ENCODE data around the gene G2E3. TPM values are rescaled to one million over a fixed set of nuclear protein-coding genes. Genes with fewer than 3 reads are reported as not detected.
A peak's percentile ranks its signal among the peaks of the same experiment; 100 is the strongest.
"Not testable (repeated sequence)": the region's sequence is repeated elsewhere in the genome, so short reads cannot be mapped to it uniquely, and the experiment has no call there.

Gene G2E3
- polyA plus RNA-seq, 1 donor from 2014 or later: 20.4 TPM

DNA sequence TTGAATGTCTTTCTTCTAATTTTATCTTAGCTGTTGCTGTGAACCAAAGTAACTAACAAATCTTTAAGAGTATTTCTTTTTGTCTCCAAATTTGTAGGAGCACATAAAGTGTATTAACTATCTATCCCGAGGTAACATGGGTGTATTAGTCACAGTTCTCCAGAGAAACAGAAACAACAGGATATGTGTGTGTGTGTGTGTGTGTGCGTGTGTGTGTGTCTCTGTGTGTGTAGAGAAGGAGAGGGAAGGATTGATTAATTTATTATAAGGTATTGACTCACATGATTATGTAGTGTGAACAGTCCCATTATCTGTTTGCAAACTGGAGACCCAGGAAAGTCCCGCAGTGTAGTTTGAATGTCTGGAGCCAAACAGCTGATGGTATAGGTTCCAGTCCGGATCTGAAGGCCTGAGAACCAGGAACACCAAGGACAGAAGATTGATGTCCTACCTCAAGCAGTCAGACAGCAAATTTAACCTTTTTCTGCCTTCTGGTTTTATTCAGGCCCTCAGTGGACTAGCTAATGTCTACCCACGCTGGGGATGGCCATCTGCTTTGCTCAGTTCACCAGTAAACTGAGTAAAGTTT, 14.4 kb downstream of the G2E3 start:
- H3K4me1 Mint-ChIP-seq: peaks cover 57 to 69% (median 69%) of the 10 kb centered on the region in 3 donors
- no peaks in the 10 kb centered on the region for H3K27me3 Mint-ChIP-seq
- no peak overlapping the region for H3K27ac Mint-ChIP-seq
- H3K36me3 Mint-ChIP-seq: no peaks in the 10 kb centered on the region
- H3K4me3 Mint-ChIP-seq: no peak overlapping the region
- H3K9me3 Mint-ChIP-seq: no peaks in the 10 kb centered on the region

DNA sequence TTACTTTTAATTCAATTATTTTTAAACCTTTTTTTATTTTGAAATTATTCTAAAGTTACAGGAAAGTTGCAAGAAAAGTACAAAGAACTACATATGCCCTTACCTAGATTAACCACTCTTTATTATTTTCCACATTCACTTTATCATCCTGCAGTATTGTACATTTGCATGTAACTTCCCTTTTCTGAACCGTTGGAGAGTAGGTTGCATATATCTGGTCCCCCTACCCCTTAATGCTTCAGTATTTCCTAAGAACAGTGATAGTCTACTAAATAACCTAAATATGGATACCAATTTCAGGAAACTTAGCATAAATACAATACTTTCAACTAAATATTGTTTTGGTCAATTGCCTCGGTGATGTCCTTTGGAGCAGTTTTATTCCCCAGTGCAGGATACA, 15.0 kb downstream of the G2E3 start:
- H3K9me3 Mint-ChIP-seq: no peaks in the 10 kb centered on the region
- no peaks in the 10 kb centered on the region for H3K36me3 Mint-ChIP-seq
- peaks cover 58 to 71% (median 70%) of the 10 kb centered on the region in 3 donors for H3K4me1 Mint-ChIP-seq
- no peak overlapping the region for H3K27ac Mint-ChIP-seq
- H3K27me3 Mint-ChIP-seq: no peaks in the 10 kb centered on the region
- no peak overlapping the region for H3K4me3 Mint-ChIP-seq

DNA sequence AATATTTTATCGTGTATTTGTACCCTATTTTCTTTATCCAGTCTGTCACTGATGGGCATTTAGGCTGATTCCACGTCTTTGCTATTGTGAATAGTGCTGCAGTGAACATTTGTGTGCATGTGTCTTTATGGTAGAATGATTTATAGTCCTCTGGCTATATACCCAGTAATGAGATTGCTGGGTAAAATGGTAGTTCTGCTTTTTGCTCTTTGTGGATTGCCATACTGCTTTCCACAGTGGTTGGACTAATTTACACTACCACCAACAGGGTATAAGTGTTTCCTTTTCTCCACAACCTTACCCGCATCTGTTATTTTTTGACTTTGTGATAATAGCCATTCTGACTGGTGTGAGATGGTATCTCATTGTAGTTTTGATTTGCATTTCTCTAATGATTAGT, 15.8 kb downstream of the G2E3 start:
- H3K9me3 Mint-ChIP-seq, H3K27ac Mint-ChIP-seq, H3K27me3 Mint-ChIP-seq, H3K36me3 Mint-ChIP-seq, H3K4me3 Mint-ChIP-seq: not testable (repeated sequence)
- H3K4me1 Mint-ChIP-seq: peaks cover 54 to 65% (median 65%) of the 10 kb centered on the region in 3 donors

DNA sequence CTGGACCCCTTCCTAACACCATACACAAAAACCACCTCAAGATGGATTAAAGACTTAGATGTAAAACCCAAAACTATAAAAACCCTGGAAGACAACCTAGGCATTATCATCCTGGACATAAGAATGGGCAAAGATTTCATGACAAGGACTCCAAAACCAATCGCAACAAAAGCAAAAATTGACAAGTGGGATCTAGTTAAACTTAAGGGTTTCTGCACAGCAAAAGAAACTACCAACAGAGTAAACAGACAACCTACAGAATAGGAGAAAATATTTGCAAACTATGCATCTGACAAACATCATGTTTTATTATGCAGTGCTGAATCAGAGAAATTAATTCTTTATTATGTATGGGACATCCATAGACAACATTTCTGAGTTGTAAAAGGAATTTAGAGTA, 17.4 kb downstream of the G2E3 start:
- H3K36me3 Mint-ChIP-seq, H3K9me3 Mint-ChIP-seq, H3K27me3 Mint-ChIP-seq, H3K27ac Mint-ChIP-seq, H3K4me3 Mint-ChIP-seq: not testable (repeated sequence)
- peaks cover 41 to 51% (median 50%) of the 10 kb centered on the region in 3 donors for H3K4me1 Mint-ChIP-seq

DNA sequence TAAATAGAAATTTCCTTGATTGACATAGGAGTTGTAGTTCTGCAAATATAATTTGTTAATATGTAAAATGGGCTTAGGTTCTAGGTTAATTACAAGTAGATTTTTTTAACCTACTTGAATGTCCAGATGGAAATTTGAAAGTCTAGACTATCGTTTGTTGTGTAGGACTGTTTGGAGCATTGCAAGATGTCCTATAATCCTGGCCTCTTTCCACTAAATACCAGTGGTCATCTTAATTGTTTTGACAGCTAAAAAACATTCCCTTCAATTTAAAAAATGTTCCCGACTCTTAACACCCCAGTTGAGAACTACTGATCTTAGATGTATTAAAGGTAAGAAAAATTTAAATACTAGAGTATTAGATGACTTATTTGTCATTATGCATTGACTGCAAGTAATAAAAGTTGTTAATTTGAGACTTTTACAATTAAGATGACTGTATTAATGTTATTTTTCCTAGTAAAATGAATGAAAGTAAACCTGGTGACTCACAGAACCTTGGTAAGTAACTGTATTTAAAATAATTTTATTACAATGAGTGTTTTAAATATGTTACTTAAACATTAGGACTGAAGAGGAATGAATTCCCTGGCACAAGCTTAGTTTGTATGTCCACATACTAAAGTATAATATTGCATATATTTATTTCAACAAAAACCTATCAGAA, 21.8 kb downstream of the G2E3 start:
- no peak overlapping the region for H3K27ac Mint-ChIP-seq
- peaks cover 0 to 9% (median 4%) of the 10 kb centered on the region in 3 donors for H3K9me3 Mint-ChIP-seq
- H3K4me3 Mint-ChIP-seq: no peak overlapping the region
- no peaks in the 10 kb centered on the region for H3K27me3 Mint-ChIP-seq
- H3K36me3 Mint-ChIP-seq: peaks cover 13% of the 10 kb centered on the region
- H3K4me1 Mint-ChIP-seq: peaks cover 22 to 35% (median 24%) of the 10 kb centered on the region in 3 donors

DNA sequence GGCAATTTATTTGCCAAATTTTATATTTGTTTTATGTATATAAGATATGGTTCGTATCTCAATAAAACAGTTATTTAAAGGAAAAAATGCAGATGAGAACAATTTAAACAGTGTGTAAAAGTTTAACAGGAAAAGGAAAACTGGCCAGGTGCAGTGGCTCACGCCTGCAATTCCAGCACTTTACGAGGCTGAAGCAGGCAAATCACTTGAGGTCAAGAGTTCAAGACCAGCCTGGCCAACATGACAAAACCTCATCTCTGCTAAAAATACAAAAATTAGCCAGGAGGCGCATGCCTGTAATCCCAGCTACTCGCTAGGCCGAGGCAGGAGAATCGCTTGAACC, 22.3 kb downstream of the G2E3 start:
- Mint-ChIP-seq H3K9me3 (peaks cover 0 to 9% (median 4%) of the 10 kb centered on the region in 3 donors), H3K27me3 (no peaks in the 10 kb centered on the region), H3K4me3 (no peak overlapping the region), H3K27ac (no peak overlapping the region), H3K36me3 (peaks cover 13% of the 10 kb centered on the region), H3K4me1 (peaks cover 18 to 30% (median 21%) of the 10 kb centered on the region in 3 donors)

DNA sequence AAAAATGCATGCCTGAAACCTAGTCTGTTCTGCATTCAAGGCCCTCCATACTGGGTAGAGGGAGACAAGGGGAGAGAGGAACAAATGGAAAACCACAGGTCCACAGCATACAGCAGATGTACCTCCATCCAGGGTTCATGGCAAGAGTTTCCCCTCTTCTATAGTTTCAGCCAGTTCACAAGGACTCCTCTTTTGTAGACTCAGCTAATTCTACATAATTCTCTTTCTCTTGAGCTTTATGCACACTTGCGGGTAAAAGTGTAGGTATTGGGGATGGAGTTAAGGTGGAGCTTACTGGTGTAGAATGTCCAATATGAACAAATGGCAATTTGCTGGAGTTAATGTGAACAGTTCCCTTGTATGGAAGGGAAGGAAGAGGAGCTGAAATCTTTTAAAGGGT, 23.4 kb downstream of the G2E3 start:
- Mint-ChIP-seq H3K9me3 (peaks cover 0 to 9% (median 4%) of the 10 kb centered on the region in 3 donors), H3K4me3 (no peak overlapping the region), H3K4me1 (peaks cover 13 to 24% (median 15%) of the 10 kb centered on the region in 3 donors), H3K27ac (no peak overlapping the region), H3K36me3 (peaks cover 13% of the 10 kb centered on the region), H3K27me3 (no peaks in the 10 kb centered on the region)

DNA sequence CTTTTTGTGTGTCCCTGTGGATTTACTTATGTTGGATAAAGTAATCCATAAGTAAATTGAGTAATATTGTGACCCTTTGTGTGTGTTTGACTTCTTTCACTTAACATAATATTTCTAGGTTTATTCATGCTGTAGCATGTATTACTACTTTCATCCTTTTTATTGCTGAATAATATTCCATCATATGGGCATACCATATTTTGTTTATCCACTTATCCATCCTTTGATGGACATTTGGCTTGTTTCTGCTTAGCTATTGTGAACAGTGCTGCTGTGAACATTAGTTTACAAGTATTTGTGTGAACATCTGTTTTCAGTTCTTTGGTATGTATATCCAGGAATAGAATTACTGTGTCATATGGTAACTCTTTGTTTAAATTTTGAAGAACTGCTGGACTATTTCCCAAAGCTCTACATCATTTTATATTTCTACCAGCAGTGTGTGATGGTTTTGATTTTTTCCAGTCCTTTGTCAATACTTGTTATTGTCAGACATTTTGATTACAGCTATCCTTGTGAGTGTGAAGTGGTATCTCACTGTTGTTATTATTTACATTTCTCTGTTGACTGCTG, 25.2 kb downstream of the G2E3 start:
- Mint-ChIP-seq H3K4me3 (no peak overlapping the region), H3K27me3 (no peaks in the 10 kb centered on the region), H3K9me3 (peaks cover 0 to 9% (median 4%) of the 10 kb centered on the region in 3 donors), H3K27ac (no peak overlapping the region), H3K36me3 (peaks cover 13% of the 10 kb centered on the region), H3K4me1 (peaks cover 5 to 14% (median 6%) of the 10 kb centered on the region in 3 donors)

DNA sequence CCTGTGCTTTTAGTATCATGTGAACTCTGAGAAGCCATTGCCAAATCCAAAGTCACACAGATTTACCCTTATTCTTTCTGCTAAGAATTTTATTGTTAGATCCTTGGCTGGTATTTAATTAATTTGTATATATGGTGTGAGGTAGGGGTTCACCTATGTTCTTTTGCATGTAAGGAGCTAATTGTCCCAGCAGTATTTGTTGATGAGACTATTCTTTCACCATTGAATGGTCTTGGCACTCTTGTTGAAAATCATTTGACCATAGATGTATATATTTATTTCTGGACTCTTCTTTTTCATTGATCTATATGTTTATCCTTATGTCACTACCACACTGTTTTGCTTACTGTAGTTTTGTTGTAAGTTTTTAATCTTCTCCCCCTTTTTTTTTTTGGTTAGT, 26.2 kb downstream of the G2E3 start:
- Mint-ChIP-seq H3K9me3 (peaks cover 0 to 9% (median 4%) of the 10 kb centered on the region in 3 donors), H3K27me3 (no peaks in the 10 kb centered on the region), H3K4me1 (peaks cover 4 to 14% (median 5%) of the 10 kb centered on the region in 3 donors), H3K27ac (no peak overlapping the region), H3K36me3 (peaks cover 15% of the 10 kb centered on the region), H3K4me3 (peak overlapping the region in 2 of 4 donors; percentile 47 to 77)

DNA sequence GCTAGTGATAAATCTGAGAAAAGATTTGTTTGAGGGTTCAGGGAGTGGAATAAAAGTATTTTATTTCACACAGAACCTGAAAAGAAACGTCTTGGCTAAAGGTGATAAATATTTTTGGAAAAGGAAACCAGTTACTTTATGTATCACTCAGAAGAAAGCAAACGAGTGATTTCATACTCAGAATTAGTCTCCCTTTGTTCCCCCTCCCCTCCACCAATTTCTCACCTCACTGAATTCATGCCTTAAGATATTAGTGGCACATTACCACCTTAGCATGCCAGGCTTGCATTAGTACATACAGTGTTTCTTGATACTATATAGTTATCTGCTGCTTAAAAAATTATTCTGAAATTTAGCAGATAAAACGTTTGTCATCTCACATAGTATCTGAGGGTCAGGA, 28.2 kb downstream of the G2E3 start:
- Mint-ChIP-seq H3K27ac (no peak overlapping the region), H3K36me3 (peaks cover 15% of the 10 kb centered on the region), H3K4me1 (peaks cover 2 to 9% (median 4%) of the 10 kb centered on the region in 3 donors), H3K4me3 (no peak overlapping the region), H3K27me3 (no peaks in the 10 kb centered on the region), H3K9me3 (peaks cover 0 to 9% (median 4%) of the 10 kb centered on the region in 3 donors)

DNA sequence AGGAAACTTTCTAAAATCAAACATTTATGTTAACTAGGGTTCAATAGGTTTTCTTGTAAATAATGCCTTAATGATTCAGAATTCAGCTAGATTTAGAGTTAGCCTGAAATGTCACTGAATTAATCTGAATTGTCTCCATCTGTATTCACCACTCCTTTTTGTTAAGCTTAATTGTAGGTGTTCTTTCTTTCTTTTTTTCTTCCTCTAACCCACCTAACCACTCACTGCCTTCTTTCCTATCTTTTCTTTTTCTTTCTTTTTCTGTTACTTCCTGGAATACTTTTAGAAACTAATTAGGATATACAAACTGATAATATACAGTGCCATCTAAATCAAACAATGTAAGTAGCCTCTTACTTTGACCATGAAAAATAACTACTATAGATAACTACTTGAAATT, 29.9 kb downstream of the G2E3 start:
- Mint-ChIP-seq H3K9me3 (peaks cover 0 to 4% (median 2%) of the 10 kb centered on the region in 3 donors), H3K27ac (peak overlapping the region in 1 of 3 donors; percentile 87), H3K4me3 (no peak overlapping the region), H3K36me3 (peaks cover 13% of the 10 kb centered on the region), H3K27me3 (no peaks in the 10 kb centered on the region), H3K4me1 (peaks cover 2 to 5% (median 2%) of the 10 kb centered on the region in 3 donors)

DNA sequence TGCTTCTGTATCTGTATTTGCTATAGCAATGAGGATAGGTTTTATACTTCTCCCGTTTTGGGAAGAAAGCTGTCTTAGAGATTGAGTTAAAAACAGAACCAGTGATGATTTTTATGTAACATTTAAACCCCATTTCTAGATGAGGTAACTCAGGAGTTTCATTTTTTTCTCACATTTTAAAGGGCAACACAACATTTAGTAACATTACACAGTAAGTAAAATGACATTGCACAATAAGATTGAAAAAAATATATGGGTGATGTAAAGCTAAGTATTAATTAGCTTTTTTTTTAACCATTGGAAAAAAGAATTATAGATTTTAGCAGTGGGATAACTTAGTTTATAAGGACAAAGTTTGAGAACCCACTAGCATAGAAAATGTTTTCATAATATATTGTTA, 38.0 kb downstream of the G2E3 start:
- H3K27me3 Mint-ChIP-seq: no peaks in the 10 kb centered on the region
- peaks cover 0 to 1% (median 0%) of the 10 kb centered on the region in 3 donors for H3K4me1 Mint-ChIP-seq
- H3K9me3 Mint-ChIP-seq: no peaks in the 10 kb centered on the region
- no peak overlapping the region for H3K4me3 Mint-ChIP-seq
- no peak overlapping the region for H3K27ac Mint-ChIP-seq
- H3K36me3 Mint-ChIP-seq: peaks cover 6% of the 10 kb centered on the region

DNA sequence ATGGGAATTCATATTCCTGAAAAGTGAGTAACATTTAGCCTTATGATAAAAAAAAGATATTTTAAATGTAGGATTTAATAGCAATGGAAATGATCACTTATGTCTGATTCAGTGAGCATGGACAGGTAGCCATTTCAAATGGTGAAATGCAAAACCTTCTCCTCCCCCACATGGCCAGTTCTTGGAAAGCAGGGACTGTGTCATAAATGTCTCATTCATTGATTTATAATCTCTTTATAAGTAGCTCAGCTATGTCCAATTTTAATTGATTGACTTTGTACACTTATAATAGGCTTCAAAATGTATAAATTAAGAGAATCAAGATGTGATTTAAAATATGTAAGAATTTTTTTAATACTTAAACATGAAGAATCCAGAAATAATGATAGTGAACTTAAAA, 38.5 kb downstream of the G2E3 start:
- peaks cover 6% of the 10 kb centered on the region for H3K36me3 Mint-ChIP-seq
- no peak overlapping the region for H3K27ac Mint-ChIP-seq
- peaks cover 0 to 1% (median 0%) of the 10 kb centered on the region in 3 donors for H3K4me1 Mint-ChIP-seq
- H3K27me3 Mint-ChIP-seq: no peaks in the 10 kb centered on the region
- H3K4me3 Mint-ChIP-seq: no peak overlapping the region
- no peaks in the 10 kb centered on the region for H3K9me3 Mint-ChIP-seq

DNA sequence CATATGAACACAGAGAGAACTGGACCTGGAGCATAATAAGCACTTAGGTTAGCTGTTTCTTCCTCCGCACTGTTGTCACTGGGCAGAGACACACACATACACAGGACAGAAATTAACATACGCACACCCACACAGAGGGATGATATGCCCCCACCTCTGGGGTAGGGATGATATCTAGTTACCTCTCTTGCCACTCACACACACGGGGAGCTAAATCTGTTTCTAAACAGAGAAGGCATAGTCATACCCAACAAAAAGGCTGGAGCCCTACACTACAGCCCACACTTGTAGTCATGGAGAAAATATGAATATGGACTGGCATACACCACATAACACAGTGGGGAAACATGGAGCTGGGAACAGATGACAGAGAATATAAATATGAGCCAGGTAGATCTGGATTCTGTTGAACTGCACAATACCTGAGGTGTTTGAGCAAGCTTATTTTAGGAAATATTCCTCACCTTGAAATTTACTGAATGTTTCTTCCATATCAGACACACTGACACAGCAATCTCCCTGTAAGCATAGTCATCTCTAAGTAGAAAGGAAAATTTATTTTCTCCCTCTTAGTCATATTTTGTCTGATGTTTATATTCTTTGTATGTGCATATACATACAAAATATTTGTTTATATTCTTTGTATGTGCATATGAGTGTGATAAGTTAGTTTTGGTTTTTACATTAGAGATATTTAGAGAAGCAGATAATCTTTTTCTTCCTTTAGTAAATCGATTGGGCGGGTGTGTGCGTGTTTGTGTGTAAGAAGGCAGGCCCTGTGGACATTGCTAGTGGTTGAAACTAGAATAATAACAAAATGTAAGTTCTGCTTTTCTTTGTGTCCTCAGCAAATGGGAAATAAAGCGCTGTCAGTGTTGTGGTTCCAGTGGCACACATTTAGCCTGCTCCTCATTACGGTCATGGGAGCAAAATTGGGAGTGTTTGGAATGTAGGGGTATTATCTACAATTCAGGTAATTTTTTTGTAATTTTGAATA, 42.3 kb downstream of the G2E3 start:
- Mint-ChIP-seq H3K4me3 (no peak overlapping the region), H3K36me3 (peaks cover 6% of the 10 kb centered on the region), H3K27me3 (no peaks in the 10 kb centered on the region), H3K9me3 (no peaks in the 10 kb centered on the region), H3K27ac (no peak overlapping the region), H3K4me1 (peaks cover 0 to 1% (median 0%) of the 10 kb centered on the region in 3 donors)

DNA sequence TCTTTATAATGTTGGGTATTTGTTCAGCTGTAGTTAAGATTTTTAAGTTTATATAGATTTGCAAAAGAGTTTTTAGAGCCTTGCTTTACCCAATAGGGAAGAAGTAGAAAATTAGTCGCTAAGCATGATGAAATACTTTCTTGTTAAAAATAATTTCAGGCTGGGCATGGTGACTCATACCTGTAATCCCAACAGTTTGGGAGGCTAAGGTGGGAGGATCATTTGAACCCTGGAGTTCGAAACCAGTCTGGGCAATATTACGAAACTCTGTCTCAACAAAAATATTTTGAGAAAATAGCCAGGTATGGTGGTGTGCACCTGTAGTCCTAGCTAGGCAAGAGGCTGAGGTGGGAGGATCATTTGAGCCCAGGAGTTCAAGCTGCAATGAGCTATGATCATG, 44.4 kb downstream of the G2E3 start:
- Mint-ChIP-seq H3K36me3 (peaks cover 6% of the 10 kb centered on the region), H3K27me3 (no peaks in the 10 kb centered on the region), H3K9me3 (no peaks in the 10 kb centered on the region), H3K27ac (no peak overlapping the region), H3K4me1 (peaks cover 0 to 1% (median 0%) of the 10 kb centered on the region in 3 donors), H3K4me3 (no peak overlapping the region)
